ENCODE data around the gene HSPB7.

HSPB7 gene

DNA sequence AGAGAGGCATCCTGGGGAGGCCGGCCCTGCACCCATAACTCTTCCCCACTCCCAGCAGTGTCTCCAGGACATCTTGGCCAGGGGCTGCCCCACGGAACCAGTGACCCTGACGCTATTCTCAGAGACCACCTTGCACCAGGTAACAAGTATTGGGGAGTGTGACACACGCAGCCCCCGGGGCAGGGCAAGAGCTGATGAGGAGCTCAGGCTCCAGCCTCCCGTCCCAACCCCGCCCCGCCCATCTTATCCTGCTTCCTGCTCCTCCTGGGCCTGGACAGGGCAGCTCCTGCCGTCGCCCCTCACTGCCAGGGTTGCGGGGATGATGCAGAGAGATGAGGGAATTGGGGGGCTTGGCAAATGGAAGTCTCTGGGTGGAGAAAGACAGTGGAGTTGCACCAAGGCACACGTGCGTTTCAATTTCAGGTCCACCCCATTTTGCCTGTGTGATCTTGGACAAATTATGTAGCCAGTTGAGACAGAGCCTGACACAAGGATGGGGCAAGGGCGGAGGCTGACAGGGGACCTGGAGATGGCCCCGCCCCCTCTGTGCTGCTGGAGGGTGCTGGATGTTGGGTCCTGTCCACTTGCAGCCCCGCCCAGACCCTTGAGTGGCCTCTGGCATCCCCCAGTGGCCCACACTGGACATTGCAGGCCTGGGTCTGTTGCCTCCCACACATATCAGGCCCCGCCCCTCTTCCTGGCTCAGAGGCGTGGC lies 14.7 kb upstream of the HSPB7 start:
- no peak overlapping the region for H3K27ac ChIP-seq (ENCODE audit: extremely low read depth, low read depth, low read length)
- no peak overlapping the region for H3K4me3 ChIP-seq (ENCODE audit: low read depth, low read length)
- no peaks in the 10 kb centered on the region for H3K9me3 ChIP-seq (ENCODE audit: control insufficient read depth, insufficient read depth, low read depth, low read length)
- H3K4me1 ChIP-seq (ENCODE audit: control insufficient read depth, insufficient read depth, low read length), result no peaks in the 10 kb centered on the region
- CTCF ChIA-PET, result interaction anchor here (0.7 to 2.5 kb wide), 7 partner anchors 9 to 241 kb away, joined by 3 to 14 read pairs (median 4); partner anchors contain the start of gene HSPB7
- TF ChIP-seq ZFHX2 (tag by site-specific recombination; conservative IDR thresholded peaks at IDR 0.05) (peak; percentile 84), ZNF677 (tag by site-specific recombination; IDR thresholded peaks at IDR 0.05) (no peak), KLF7 (tag by site-specific recombination; IDR thresholded peaks at IDR 0.05; ENCODE audit: borderline replicate concordance) (peak; percentile 47; the same call in 1 of the 2 replicates), GLIS2 (tag by site-specific recombination; IDR thresholded peaks at IDR 0.05) (peak; percentile 40), EGR2 (tag by site-specific recombination; IDR thresholded peaks at IDR 0.05; ENCODE audit: low read depth) (peak; percentile 65), KLF1 (tag by site-specific recombination; IDR thresholded peaks at IDR 0.05) (peak; percentile 31; the same call in 1 of the 2 replicates), ZNF529 (tag by site-specific recombination; IDR thresholded peaks at IDR 0.05; ENCODE audit: insufficient replicate concordance) (no peak), ZNF335 (tag by site-specific recombination; conservative IDR thresholded peaks at IDR 0.05) (0 out of 2 replicates have a peak, but pooled peaks have one; percentile 26), GLIS1 (tag by site-specific recombination; IDR thresholded peaks at IDR 0.05) (peak; percentile 21; the same call in 1 of the 2 replicates), SP2 (tag by site-specific recombination; IDR thresholded peaks at IDR 0.05) (peak; percentile 51), ZNF610 (tag by site-specific recombination; IDR thresholded peaks at IDR 0.05; ENCODE audit: borderline replicate concordance) (no peak), KLF16 (tag by site-specific recombination; IDR thresholded peaks at IDR 0.05) (0 out of 2 replicates have a peak, but pooled peaks have one; percentile 26), KLF9 (tag by site-specific recombination; IDR thresholded peaks at IDR 0.05; ENCODE audit: low read depth) (peak; percentile 79), GFI1B (tag by site-specific recombination; IDR thresholded peaks at IDR 0.05) (no peak), ZBTB21 (tag by site-specific recombination; IDR thresholded peaks at IDR 0.05) (no peak), SP3 (tag by site-specific recombination; IDR thresholded peaks at IDR 0.05) (peak; percentile 42; the same call in 1 of the 2 replicates)
- TF ChIP-seq, protein P1, sequence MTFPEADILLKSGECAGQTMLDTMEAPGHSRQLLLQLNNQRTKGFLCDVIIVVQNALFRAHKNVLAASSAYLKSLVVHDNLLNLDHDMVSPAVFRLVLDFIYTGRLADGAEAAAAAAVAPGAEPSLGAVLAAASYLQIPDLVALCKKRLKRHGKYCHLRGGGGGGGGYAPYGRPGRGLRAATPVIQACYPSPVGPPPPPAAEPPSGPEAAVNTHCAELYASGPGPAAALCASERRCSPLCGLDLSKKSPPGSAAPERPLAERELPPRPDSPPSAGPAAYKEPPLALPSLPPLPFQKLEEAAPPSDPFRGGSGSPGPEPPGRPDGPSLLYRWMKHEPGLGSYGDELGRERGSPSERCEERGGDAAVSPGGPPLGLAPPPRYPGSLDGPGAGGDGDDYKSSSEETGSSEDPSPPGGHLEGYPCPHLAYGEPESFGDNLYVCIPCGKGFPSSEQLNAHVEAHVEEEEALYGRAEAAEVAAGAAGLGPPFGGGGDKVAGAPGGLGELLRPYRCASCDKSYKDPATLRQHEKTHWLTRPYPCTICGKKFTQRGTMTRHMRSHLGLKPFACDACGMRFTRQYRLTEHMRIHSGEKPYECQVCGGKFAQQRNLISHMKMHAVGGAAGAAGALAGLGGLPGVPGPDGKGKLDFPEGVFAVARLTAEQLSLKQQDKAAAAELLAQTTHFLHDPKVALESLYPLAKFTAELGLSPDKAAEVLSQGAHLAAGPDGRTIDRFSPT (tag by site-specific recombination; IDR thresholded peaks at IDR 0.05), result no peak
- TF ChIP-seq, protein P2, sequence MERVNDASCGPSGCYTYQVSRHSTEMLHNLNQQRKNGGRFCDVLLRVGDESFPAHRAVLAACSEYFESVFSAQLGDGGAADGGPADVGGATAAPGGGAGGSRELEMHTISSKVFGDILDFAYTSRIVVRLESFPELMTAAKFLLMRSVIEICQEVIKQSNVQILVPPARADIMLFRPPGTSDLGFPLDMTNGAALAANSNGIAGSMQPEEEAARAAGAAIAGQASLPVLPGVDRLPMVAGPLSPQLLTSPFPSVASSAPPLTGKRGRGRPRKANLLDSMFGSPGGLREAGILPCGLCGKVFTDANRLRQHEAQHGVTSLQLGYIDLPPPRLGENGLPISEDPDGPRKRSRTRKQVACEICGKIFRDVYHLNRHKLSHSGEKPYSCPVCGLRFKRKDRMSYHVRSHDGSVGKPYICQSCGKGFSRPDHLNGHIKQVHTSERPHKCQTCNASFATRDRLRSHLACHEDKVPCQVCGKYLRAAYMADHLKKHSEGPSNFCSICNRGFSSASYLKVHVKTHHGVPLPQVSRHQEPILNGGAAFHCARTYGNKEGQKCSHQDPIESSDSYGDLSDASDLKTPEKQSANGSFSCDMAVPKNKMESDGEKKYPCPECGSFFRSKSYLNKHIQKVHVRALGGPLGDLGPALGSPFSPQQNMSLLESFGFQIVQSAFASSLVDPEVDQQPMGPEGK (tag by site-specific recombination; IDR thresholded peaks at IDR 0.05), result peak; percentile 54
- TF ChIP-seq, protein P3, sequence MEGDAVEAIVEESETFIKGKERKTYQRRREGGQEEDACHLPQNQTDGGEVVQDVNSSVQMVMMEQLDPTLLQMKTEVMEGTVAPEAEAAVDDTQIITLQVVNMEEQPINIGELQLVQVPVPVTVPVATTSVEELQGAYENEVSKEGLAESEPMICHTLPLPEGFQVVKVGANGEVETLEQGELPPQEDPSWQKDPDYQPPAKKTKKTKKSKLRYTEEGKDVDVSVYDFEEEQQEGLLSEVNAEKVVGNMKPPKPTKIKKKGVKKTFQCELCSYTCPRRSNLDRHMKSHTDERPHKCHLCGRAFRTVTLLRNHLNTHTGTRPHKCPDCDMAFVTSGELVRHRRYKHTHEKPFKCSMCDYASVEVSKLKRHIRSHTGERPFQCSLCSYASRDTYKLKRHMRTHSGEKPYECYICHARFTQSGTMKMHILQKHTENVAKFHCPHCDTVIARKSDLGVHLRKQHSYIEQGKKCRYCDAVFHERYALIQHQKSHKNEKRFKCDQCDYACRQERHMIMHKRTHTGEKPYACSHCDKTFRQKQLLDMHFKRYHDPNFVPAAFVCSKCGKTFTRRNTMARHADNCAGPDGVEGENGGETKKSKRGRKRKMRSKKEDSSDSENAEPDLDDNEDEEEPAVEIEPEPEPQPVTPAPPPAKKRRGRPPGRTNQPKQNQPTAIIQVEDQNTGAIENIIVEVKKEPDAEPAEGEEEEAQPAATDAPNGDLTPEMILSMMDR (tag by site-specific recombination; IDR thresholded peaks at IDR 0.05), result peak; percentile 79; the same call in 1 of the 2 replicates
- POLR2A ChIA-PET, result interaction anchor here (0.8 kb wide), 1 partner anchor 9 kb away, joined by 3 read pairs; no protein-coding TSS in a partner anchor
- no peaks in the 10 kb centered on the region for H3K36me3 ChIP-seq (ENCODE audit: control insufficient read depth in 2 of 2, insufficient read depth in 1 of 2, low read length in 2 of 2)

Data from HEK293 (cell line).